ENCODE results near the gene LRRC34.

GRCh38 chr3:169850618-169851017 lies 37.9 kb upstream of the LRRC34 start:
- TF ChIP-seq GATA1 (IDR thresholded peaks at IDR 0.05; ENCODE audit: low read depth, low read length) (no peak), POLR2A (IDR thresholded peaks at IDR 0.05; ENCODE audit: low read length) (no peak)
